ENCODE results near the gene PLAC8. TPM values are rescaled to one million over a fixed set of nuclear protein-coding genes. Genes with fewer than 3 reads are reported as not detected.
"Not testable (repeated sequence)": the region's sequence is repeated elsewhere in the genome, so short reads cannot be mapped to it uniquely, and the experiment has no call there.

The PLAC8 gene
- total RNA-seq, 1 experiment from 2014 or later = 1.6 TPM

- Histone ChIP-seq H3F3A (ENCODE audit: low read length, unreplicated experiment) (no peaks in the 10 kb centered on the region), H3K4me3 (ENCODE audit: low read length) (no peak overlapping the region), H3K36me3 (ENCODE audit: low read depth, low read length) (peaks cover 3% of the 10 kb centered on the region; the same call in 1 of the 2 replicates), H2AFZ (ENCODE audit: low read length) (no peak overlapping the region), H4K20me1 (ENCODE audit: low read length) (no peaks in the 10 kb centered on the region), H3K4me1 (ENCODE audit: insufficient read depth, low read length) (peaks cover 16% of the 10 kb centered on the region), H3K9me2 (replicated peaks; ENCODE audit: low read length) (no peaks in the 10 kb centered on the region), H3K4me2 (ENCODE audit: low read length) (no peak overlapping the region), H3K27me3 (ENCODE audit: low read length) (no peaks in the 10 kb centered on the region), H3K9me3 (ENCODE audit: low read length) (no peaks in the 10 kb centered on the region), H3K27ac (ENCODE audit: low read length) (no peak overlapping the region), H3K9ac (ENCODE audit: low read length) (no peak overlapping the region), H3K79me2 (ENCODE audit: low read length) (no peaks in the 10 kb centered on the region)
- no TSS peak for BruUV-seq (replicated peaks)
- peak; percentile 6 for DNase-seq
- intact Hi-C loops (cut with micrococcal nuclease) = loop anchor here (2.0 kb wide), 1 partner anchor 185 kb away; no protein-coding TSS in a partner anchor
- TF ChIP-seq EZH2phosphoT487 (IDR thresholded peaks at IDR 0.05; ENCODE audit: borderline replicate concordance, low read length) = no peak
- peak; percentile 44 for ATAC-seq
- ChIA-PET CTCF (no interaction called here), POLR2A (ENCODE audit: unreplicated experiment) (no interaction called here)
These were observed 39.0 kb downstream of the PLAC8 start for GRCh38 chr4:83075311-83076095.

- H3F3A ChIP-seq (ENCODE audit: low read length, unreplicated experiment); H3K36me3 ChIP-seq (ENCODE audit: low read depth, low read length); DNase-seq; H3K4me2 ChIP-seq (ENCODE audit: low read length); H3K9ac ChIP-seq (ENCODE audit: low read length); H3K27ac ChIP-seq (ENCODE audit: low read length); H3K9me3 ChIP-seq (ENCODE audit: low read length); ATAC-seq; H3K4me3 ChIP-seq (ENCODE audit: low read length); BruUV-seq (replicated peaks); H3K79me2 ChIP-seq (ENCODE audit: low read length); H4K20me1 ChIP-seq (ENCODE audit: low read length); H3K27me3 ChIP-seq (ENCODE audit: low read length); H2AFZ ChIP-seq (ENCODE audit: low read length); H3K9me2 ChIP-seq (replicated peaks; ENCODE audit: low read length); POLR2A ChIA-PET (ENCODE audit: unreplicated experiment): not testable (repeated sequence)
- CTCF ChIA-PET = interaction anchor here (1.0 kb wide), 1 partner anchor 208 kb away, joined by 4 read pairs; no protein-coding TSS in a partner anchor
- H3K4me1 ChIP-seq (ENCODE audit: insufficient read depth, low read length) = peaks cover 21% of the 10 kb centered on the region
- intact Hi-C loops (cut with micrococcal nuclease) = loop anchor here (1.0 to 5.0 kb wide), 3 partner anchors 38 to 208 kb away; partner anchors contain the start of gene PLAC8
These were observed 39.7 kb downstream of the PLAC8 start for GRCh38 chr4:83074783-83075182.

GRCh38 chr4:83074086-83074704, 40.3 kb downstream of the PLAC8 start:
- H3K4me3 ChIP-seq (ENCODE audit: low read length) = no peak overlapping the region
- intact Hi-C loops (cut with micrococcal nuclease) = loop anchor here (1.0 to 5.0 kb wide), 3 partner anchors 38 to 208 kb away; partner anchors contain the start of gene PLAC8
- DNase-seq (peak; percentile 70), ATAC-seq (peak; percentile 57)
- POLR2A ChIA-PET (ENCODE audit: unreplicated experiment) = no interaction called here
- no peaks in the 10 kb centered on the region for H4K20me1 ChIP-seq (ENCODE audit: low read length)
- no peaks in the 10 kb centered on the region for H3K9me3 ChIP-seq (ENCODE audit: low read length)
- CTCF ChIA-PET = interaction anchor here (0.6 to 1.0 kb wide), 5 partner anchors 10 to 380 kb away, joined by 3 to 9 read pairs (median 4); no protein-coding TSS in a partner anchor
- TF ChIP-seq EZH2 (IDR thresholded peaks at IDR 0.05; ENCODE audit: low read length, unreplicated experiment) (no peak), CTCF (conservative IDR thresholded peaks at IDR 0.05; ENCODE audit: low read depth, low read length) (peak; percentile 79), EZH2phosphoT487 (IDR thresholded peaks at IDR 0.05; ENCODE audit: borderline replicate concordance, low read length) (no peak)
- H3K27me3 ChIP-seq (ENCODE audit: low read length) = no peaks in the 10 kb centered on the region
- peaks cover 21% of the 10 kb centered on the region for H3K4me1 ChIP-seq (ENCODE audit: insufficient read depth, low read length)
- no TSS peak for BruUV-seq (replicated peaks)
- H2AFZ ChIP-seq (ENCODE audit: low read length) = no peak overlapping the region
- H3K79me2 ChIP-seq (ENCODE audit: low read length) = no peaks in the 10 kb centered on the region
- no peak overlapping the region for H3K9ac ChIP-seq (ENCODE audit: low read length)
- no peaks in the 10 kb centered on the region for H3K9me2 ChIP-seq (replicated peaks; ENCODE audit: low read length)
- peaks cover 3% of the 10 kb centered on the region; the same call in 1 of the 2 replicates for H3K36me3 ChIP-seq (ENCODE audit: low read depth, low read length)
- no peak overlapping the region for H3K27ac ChIP-seq (ENCODE audit: low read length)
- no peak overlapping the region for H3K4me2 ChIP-seq (ENCODE audit: low read length)
- no peaks in the 10 kb centered on the region for H3F3A ChIP-seq (ENCODE audit: low read length, unreplicated experiment)
